Right atrium auricular region (tissue), 2 donors: ENCODE data around the gene GSDME. TPM values are rescaled to one million over a fixed set of nuclear protein-coding genes. Genes with fewer than 3 reads are reported as not detected.

Experiments
- DNase-seq: peaks from one replicate; pipeline ENCODE4 v3.0.0-alpha.2; 2019; ENCODE audit warnings: low spot score
- H3K27ac ChIP-seq, 2 donors: fragments of 200-600 bp; sonication (generic); 1 replicate in 1 of 2; 2 replicates in 1 of 2; pipeline ENCODE4 v1.5.1; 2016 to 2019
- H3K27me3 ChIP-seq, 2 donors: fragments of 200-600 bp; sonication (generic); one replicate each; pipeline versions ENCODE4 v1.5.1 to v1.6.0; 2017 to 2019
- H3K36me3 ChIP-seq: fragments of 200-600 bp; sonication (generic); one replicate; pipeline ENCODE4 v1.5.1; 2016
- H3K4me1 ChIP-seq, 2 donors: fragments of 200-600 bp; sonication (generic); one replicate each; pipeline versions ENCODE4 v1.5.1 to v1.6.0; 2017 to 2019
- H3K4me3 ChIP-seq, 2 donors: fragments of 200-600 bp; sonication (generic); 1 replicate in 1 of 2; 2 replicates in 1 of 2; pipeline ENCODE4 v1.5.1; 2017 to 2019; ENCODE audit warnings: mild to moderate bottlenecking in 1 of 2, moderate library complexity in 1 of 2
- H3K9me3 ChIP-seq, 2 donors: fragments of 200-600 bp; sonication (generic); one replicate each; pipeline ENCODE4 v1.5.1; 2019
- total RNA-seq, 2 donors: library from RNA; depleted of rRNA; stranded (reverse); fragments of >200 nt; gene quantifications; one replicate each; pipeline ENCODE4 v1.1.0, GENCODE V29; 2016
- TF ChIP-seq, protein P1 (sequence below), 2 donors: fragments of 200-600 bp; sonication (generic); IDR thresholded peaks; one replicate each; pipeline ENCODE4 v1.5.1; 2019; ENCODE audit warnings: antibody characterized with exemption in 2 of 2

GSDME gene
- total RNA-seq, 2 donors from 2014 or later: 7.7 to 11.9 TPM

DNA sequence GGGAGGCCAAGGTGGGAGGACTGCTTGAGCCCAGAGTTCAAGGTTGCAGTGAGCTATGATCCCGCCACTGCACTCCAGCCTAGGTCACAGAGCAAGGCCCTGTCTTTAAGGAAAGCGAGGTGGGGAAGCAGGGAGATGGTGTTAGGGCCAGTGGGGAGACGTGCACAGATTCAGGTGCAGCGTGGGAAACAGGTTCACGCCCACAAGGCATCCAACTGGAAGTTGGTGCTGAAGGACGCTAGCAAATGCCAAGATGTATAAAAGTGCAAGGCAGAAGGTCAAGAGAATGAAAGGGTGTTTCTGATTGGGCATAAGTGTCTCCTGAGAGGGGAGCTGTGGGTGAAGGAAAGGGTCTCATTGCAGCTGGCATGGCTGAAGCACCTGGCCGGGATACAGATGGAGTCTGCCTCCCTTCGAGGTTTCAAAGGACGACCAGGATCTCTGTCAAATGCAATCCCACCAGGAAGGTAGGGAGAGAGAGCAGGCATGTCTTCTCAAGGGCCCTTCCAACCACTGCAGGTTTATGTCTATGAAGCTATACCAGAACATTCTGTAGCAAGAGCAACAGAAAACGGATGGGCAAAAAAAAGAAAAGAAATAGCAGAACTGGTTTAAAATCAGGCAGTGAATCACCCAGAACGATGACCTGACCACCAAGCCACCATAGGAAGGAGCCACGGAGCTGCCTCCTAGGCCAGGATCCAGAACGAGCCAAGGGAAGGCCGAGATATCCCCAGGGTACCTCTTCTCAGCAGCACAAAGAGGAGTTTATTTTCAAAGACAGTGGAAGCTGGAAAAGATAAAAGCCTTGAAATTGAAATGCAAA, 43.2 kb downstream of the GSDME start:
- Histone ChIP-seq H3K4me1 (no peaks in the 10 kb centered on the region), H3K4me3 (no peak overlapping the region), H3K27ac (no peak overlapping the region), H3K36me3 (no peaks in the 10 kb centered on the region), H3K27me3 (no peaks in the 10 kb centered on the region), H3K9me3 (no peaks in the 10 kb centered on the region)
- DNase-seq: peak; percentile 28
- TF ChIP-seq, protein P1, sequence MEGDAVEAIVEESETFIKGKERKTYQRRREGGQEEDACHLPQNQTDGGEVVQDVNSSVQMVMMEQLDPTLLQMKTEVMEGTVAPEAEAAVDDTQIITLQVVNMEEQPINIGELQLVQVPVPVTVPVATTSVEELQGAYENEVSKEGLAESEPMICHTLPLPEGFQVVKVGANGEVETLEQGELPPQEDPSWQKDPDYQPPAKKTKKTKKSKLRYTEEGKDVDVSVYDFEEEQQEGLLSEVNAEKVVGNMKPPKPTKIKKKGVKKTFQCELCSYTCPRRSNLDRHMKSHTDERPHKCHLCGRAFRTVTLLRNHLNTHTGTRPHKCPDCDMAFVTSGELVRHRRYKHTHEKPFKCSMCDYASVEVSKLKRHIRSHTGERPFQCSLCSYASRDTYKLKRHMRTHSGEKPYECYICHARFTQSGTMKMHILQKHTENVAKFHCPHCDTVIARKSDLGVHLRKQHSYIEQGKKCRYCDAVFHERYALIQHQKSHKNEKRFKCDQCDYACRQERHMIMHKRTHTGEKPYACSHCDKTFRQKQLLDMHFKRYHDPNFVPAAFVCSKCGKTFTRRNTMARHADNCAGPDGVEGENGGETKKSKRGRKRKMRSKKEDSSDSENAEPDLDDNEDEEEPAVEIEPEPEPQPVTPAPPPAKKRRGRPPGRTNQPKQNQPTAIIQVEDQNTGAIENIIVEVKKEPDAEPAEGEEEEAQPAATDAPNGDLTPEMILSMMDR (IDR thresholded peaks at IDR 0.05): no peak

DNA sequence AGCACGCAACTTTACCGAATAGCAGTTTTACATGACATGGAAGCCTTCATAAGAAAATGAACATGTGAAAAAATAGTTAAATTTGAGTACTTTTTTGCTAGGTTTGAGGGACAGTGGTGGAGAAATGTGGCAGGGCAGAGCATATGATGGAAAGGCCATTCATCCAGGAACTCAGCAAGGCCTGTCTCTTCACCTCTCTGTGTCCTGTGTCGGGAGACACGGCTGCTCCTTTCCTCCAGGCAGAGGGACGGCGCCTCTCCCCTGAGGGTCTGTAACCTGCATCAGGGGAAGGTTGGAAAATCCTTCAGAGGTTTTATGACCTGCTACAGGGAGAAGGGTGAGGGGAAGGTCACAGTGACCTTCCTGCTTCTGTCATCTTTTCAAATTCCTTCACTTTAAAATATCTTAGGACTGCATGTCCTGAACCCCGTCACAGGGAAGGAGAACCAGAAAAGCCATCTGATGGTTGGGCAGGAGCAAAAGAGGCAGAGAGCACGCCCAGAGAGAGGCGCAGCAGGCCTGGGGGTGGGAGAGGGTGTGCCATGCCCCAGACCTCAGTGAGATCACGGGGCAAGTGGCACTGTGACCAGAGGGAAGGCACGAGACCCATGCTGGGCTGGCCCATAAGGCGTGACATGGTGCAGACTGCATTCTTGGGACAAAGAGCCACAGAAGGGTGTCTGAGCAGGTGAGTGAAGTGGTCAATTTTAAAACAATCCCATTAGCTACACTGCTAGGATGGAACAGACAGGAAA, 44.0 kb downstream of the GSDME start:
- H3K27ac ChIP-seq: no peak overlapping the region
- peak; percentile 21 for DNase-seq
- no peak overlapping the region for H3K4me3 ChIP-seq
- H3K36me3 ChIP-seq: no peaks in the 10 kb centered on the region
- H3K9me3 ChIP-seq: no peaks in the 10 kb centered on the region
- no peaks in the 10 kb centered on the region for H3K4me1 ChIP-seq
- TF ChIP-seq, protein P1 (IDR thresholded peaks at IDR 0.05): no peak
- no peaks in the 10 kb centered on the region for H3K27me3 ChIP-seq

DNA sequence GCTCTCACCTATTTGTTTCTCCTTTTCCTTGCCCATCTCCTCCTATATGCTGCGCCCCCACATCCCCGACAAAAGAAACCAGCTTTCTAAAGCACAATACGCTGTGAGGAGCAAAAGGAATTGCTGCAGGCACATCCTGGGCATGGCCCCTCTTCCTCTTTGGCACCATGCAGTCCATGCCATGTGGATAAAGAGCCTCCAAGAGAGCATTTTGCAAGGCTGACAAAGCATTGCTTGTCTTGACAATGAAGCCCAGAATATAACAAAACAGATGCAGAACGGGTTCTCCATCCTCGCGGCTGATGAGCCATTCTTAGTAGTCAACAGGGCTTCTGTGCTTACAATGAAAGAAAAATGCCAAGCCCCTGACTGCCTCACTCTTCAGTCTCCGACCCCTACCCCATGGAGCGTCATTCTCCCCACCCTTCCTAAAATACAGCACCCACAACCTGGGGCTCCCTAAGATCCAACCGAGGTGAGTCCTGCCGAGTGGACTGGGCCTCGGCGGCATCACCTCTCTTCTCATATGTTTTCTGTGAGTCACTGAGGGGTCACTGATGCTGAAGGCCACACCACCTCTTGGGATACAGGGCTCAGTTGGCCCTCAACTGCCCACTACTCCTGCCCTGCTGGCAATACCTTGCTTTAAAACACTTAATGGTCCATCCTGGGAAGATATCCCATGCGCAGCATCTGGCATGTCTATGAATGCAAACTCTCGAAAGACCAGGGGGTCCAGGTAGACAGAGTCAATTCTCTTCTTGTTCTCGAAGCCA, 47.5 kb downstream of the GSDME start:
- TF ChIP-seq, protein P1 (IDR thresholded peaks at IDR 0.05): no peak
- Histone ChIP-seq H3K9me3 (no peaks in the 10 kb centered on the region), H3K36me3 (no peaks in the 10 kb centered on the region), H3K4me3 (no peak overlapping the region), H3K27ac (no peak overlapping the region), H3K27me3 (no peaks in the 10 kb centered on the region), H3K4me1 (peaks cover 0 to 12% of the 10 kb centered on the region in 2 donors)
- no peak for DNase-seq

DNA sequence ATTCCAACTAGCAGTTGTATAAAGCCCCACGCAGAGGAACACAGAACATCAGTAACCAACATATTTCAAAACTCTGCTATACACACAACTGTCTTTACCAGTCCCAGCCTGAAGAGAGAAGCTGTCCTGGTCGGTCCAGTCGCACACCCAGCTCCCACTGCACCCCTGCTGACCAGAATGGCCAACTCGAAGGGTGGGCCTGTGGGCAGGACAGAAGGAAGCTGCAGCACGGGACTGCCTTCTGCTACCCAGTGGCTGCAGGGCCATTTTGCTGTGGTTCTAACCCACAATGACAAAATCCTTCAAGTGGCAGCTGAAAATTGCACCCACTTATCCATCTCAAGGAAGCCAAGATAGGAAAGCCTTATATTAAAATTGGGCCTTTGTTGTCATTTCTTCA, 48.2 kb downstream of the GSDME start:
- Histone ChIP-seq H3K9me3 (no peaks in the 10 kb centered on the region), H3K36me3 (no peaks in the 10 kb centered on the region), H3K27me3 (no peaks in the 10 kb centered on the region), H3K4me3 (no peak overlapping the region), H3K4me1 (peaks cover 0 to 19% of the 10 kb centered on the region in 2 donors), H3K27ac (no peak overlapping the region)
- TF ChIP-seq, protein P1 (IDR thresholded peaks at IDR 0.05): no peak
- no peak for DNase-seq

DNA sequence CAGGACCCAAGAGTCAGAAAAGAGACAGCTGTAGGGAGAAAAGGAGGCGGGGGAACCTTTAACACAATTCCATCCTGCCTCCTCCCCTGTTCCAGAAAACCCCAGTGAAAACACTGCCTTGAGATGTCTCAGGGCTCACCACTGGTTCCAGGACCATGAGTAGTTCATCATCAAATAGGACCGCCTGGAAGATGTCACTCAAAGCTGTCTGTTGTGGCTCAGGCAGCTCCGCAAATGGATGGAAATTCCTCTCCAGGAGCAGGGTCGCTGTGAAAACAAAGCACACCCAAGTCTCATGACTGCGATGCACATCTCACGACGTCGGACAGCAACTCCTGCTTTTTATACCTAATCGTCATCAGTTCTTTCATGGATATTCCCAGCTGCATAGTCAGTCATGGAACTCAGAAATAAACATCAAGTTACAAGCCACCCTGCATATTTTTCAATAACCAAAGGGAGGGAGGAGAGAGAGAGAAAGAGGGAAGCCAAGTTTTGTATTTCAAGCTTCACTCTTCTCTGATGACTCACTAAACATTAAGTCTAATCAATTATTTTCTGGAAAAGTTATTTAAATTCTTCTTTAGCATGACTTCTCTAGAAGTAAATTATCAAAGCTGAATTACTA, 49.2 kb downstream of the GSDME start:
- TF ChIP-seq, protein P1 (IDR thresholded peaks at IDR 0.05): no peak
- DNase-seq: no peak

More for the DNA sequence above, 49.2 kb downstream of the GSDME start:
- H3K27ac ChIP-seq: no peak overlapping the region
- H3K4me1 ChIP-seq: peaks cover 0 to 29% of the 10 kb centered on the region in 2 donors
- H3K36me3 ChIP-seq: no peaks in the 10 kb centered on the region
- no peak overlapping the region for H3K4me3 ChIP-seq
- no peaks in the 10 kb centered on the region for H3K9me3 ChIP-seq
- no peaks in the 10 kb centered on the region for H3K27me3 ChIP-seq
